ENCODE measurements around the gene GNAT1.
"Not testable (repeated sequence)": the region's sequence is repeated elsewhere in the genome, so short reads cannot be mapped to it uniquely, and the experiment has no call there.

Gene GNAT1

DNA sequence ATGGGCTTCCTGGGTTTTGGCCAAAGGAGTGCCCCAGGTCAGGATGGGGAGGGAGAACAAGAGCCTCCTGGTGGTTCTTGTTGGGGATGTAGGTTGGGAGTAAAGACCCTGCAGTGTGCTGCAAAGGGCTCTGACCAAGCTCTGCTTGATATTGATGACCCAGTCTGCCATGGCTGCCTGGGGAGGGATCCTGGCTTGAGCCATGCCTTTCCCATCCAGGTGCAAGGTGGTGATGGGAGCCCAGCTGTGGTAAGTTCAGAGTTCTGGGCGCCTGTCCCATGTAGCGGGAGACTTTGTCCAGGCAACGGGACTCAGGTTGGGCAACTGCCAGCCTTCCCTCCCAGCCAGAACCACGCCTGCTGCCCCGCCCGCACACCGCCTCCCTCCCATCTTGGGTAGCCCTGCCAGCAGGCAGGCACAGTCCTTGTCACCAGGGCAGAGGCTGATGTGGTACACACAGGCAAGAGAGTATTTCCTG is 47.2 kb downstream of the GNAT1 start:
- no peaks in the 10 kb centered on the region for H3K9me3 ChIP-seq (ENCODE audit: insufficient read depth, low read length)
- H3K9ac ChIP-seq (ENCODE audit: insufficient read length, low read depth), result peak overlapping the region; percentile 53
- no peak overlapping the region for H3K4me3 ChIP-seq (ENCODE audit: insufficient read length, low read depth)
- TF ChIP-seq ZNF274 (IDR thresholded peaks at IDR 0.05; ENCODE audit: low read depth, low read length), result no peak
- no peak for TF ChIP-seq YY1 (IDR thresholded peaks at IDR 0.05; ENCODE audit: insufficient read depth, insufficient read length)
- TF ChIP-seq SUZ12 (IDR thresholded peaks at IDR 0.05; ENCODE audit: extremely low read depth, insufficient read depth, insufficient read length), result no peak
- H3K4me1 ChIP-seq (ENCODE audit: insufficient read depth, insufficient read length), result peaks cover 57% of the 10 kb centered on the region
- DNase-seq (ENCODE audit: low read depth, low spot score), result no peak
- peaks cover 47% of the 10 kb centered on the region for H3K36me3 ChIP-seq (ENCODE audit: insufficient read depth, insufficient read length, low read length)
- H3K27me3 ChIP-seq (ENCODE audit: insufficient read depth, insufficient read length), result no peaks in the 10 kb centered on the region

DNA sequence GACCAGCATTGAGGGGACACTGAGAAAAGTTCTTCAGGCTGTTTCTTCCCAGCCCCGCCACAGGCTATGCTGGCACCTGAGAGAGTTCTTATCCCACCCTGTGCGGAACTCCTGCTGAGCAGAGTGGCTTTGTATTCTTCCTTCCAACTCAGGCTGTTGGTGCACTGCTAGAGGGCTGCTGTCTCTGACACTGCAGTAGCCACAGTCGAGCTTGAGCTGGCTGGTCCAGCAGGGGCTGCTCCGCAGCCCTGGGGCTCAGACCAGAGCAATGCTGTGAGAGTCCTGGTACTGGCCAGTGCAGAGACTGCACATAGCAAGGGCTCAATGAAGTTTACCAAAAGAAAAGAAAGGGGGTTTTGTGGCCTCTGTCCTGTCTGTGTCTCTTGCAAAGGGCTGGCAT is 48.2 kb downstream of the GNAT1 start:
- no peak overlapping the region for H3K4me3 ChIP-seq (ENCODE audit: insufficient read length, low read depth)
- H3K27me3 ChIP-seq (ENCODE audit: insufficient read depth, insufficient read length), result no peaks in the 10 kb centered on the region
- H3K9ac ChIP-seq (ENCODE audit: insufficient read length, low read depth), result peak overlapping the region; percentile 53
- DNase-seq (ENCODE audit: low read depth, low spot score), result no peak
- no peak for TF ChIP-seq SUZ12 (IDR thresholded peaks at IDR 0.05; ENCODE audit: extremely low read depth, insufficient read depth, insufficient read length)
- no peak for TF ChIP-seq YY1 (IDR thresholded peaks at IDR 0.05; ENCODE audit: insufficient read depth, insufficient read length)
- TF ChIP-seq ZNF274 (IDR thresholded peaks at IDR 0.05; ENCODE audit: low read depth, low read length), result no peak
- peaks cover 56% of the 10 kb centered on the region for H3K36me3 ChIP-seq (ENCODE audit: insufficient read depth, insufficient read length, low read length)
- H3K4me1 ChIP-seq (ENCODE audit: insufficient read depth, insufficient read length), result peaks cover 58% of the 10 kb centered on the region
- no peaks in the 10 kb centered on the region for H3K9me3 ChIP-seq (ENCODE audit: insufficient read depth, low read length)

DNA sequence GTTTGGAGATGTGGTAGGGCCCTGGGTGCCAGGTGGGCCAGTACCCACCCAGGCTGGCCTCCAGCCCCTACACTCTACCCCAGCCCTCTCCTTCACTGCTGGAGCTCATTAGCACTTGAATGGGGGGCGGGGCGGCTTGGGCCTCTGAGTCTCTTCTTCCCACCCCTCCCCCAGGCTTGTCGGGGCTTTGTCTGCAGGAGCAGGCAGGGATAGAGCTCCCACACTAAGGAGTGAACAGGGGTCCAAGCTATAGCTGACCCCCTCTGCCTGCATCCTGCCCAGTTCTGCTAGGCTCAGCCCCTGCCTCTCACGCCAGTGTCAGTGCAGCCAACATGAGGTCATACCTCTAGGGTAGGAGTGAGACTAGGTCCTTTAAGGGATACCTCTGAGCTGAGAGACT is 49.8 kb downstream of the GNAT1 start:
- Histone ChIP-seq H3K4me3 (ENCODE audit: insufficient read length, low read depth) (peak overlapping the region; percentile 21), H3K4me1 (ENCODE audit: insufficient read depth, insufficient read length) (peaks cover 64% of the 10 kb centered on the region), H3K9ac (ENCODE audit: insufficient read length, low read depth) (peak overlapping the region; percentile 83), H3K9me3 (ENCODE audit: insufficient read depth, low read length) (no peaks in the 10 kb centered on the region), H3K36me3 (ENCODE audit: insufficient read depth, insufficient read length, low read length) (peaks cover 65% of the 10 kb centered on the region), H3K27me3 (ENCODE audit: insufficient read depth, insufficient read length) (no peaks in the 10 kb centered on the region)
- DNase-seq (ENCODE audit: low read depth, low spot score), result peak; percentile 94
- TF ChIP-seq ZNF274 (IDR thresholded peaks at IDR 0.05; ENCODE audit: low read depth, low read length), result no peak
- TF ChIP-seq YY1 (IDR thresholded peaks at IDR 0.05; ENCODE audit: insufficient read depth, insufficient read length), result no peak
- TF ChIP-seq SUZ12 (IDR thresholded peaks at IDR 0.05; ENCODE audit: extremely low read depth, insufficient read depth, insufficient read length), result no peak

DNA sequence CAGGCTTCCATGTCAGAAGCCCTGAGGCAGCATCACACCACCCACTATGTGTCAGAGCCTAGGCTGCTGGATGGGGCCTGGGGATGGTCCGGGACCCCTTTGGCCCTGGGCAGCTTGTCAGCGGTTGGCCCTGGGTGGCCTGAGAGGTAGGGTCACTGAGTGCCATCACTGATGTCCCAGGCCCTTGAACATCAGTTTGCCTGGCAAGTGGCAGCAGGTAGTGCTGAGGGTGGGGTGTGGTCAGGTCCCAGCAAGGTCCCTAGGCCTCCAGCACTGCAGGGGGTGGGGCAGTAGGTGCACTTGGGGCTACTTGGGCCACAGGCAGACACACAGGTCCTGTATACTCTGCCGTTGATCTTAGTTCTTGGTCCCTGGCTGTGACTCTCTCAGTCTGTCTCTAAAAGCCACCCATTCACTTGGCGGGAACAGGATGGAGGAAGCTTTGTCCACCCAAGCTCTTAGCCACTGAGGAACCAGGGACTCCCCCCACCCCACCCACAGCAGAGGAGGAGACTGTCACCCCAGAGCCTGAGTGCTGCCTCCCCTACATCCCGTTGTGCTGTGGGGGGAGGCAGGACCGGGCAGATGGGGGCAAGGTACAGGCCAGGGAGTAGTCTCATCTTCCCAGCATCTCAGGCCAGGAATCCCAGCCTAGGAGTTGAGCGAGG is 50.4 kb downstream of the GNAT1 start:
- no peak for TF ChIP-seq YY1 (IDR thresholded peaks at IDR 0.05; ENCODE audit: insufficient read depth, insufficient read length)
- no peak for TF ChIP-seq ZNF274 (IDR thresholded peaks at IDR 0.05; ENCODE audit: low read depth, low read length)
- no peak for TF ChIP-seq SUZ12 (IDR thresholded peaks at IDR 0.05; ENCODE audit: extremely low read depth, insufficient read depth, insufficient read length)
- Histone ChIP-seq H3K9me3 (ENCODE audit: insufficient read depth, low read length) (no peaks in the 10 kb centered on the region), H3K9ac (ENCODE audit: insufficient read length, low read depth) (peak overlapping the region; percentile 83), H3K4me1 (ENCODE audit: insufficient read depth, insufficient read length) (peaks cover 70% of the 10 kb centered on the region), H3K4me3 (ENCODE audit: insufficient read length, low read depth) (peak overlapping the region; percentile 21), H3K27me3 (ENCODE audit: insufficient read depth, insufficient read length) (no peaks in the 10 kb centered on the region), H3K36me3 (ENCODE audit: insufficient read depth, insufficient read length, low read length) (peaks cover 65% of the 10 kb centered on the region)
- no peak for DNase-seq (ENCODE audit: low read depth, low spot score)

DNA sequence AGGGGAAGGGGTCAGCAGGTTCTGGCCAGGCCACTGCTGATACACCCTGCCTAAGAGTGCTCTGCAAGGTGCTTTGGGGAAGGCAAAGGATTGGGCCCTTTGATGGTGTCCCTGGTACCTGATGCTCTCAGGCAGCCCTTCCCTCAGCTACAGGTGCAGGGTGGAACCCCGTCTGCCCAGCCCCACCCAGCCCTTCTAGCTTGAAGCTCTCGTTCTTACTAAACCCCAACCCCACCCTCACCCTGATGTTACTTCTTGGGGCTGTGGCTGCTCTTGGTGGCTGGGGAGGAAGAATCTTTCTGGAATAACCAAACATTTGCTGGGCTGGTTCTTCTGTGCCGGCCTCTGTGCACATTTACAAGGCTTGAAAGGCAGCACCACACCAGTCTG is 51.0 kb downstream of the GNAT1 start:
- Histone ChIP-seq H3K4me3 (ENCODE audit: insufficient read length, low read depth) (no peak overlapping the region), H3K4me1 (ENCODE audit: insufficient read depth, insufficient read length) (peaks cover 72% of the 10 kb centered on the region), H3K9me3 (ENCODE audit: insufficient read depth, low read length) (no peaks in the 10 kb centered on the region), H3K36me3 (ENCODE audit: insufficient read depth, insufficient read length, low read length) (peaks cover 68% of the 10 kb centered on the region), H3K27me3 (ENCODE audit: insufficient read depth, insufficient read length) (no peaks in the 10 kb centered on the region), H3K9ac (ENCODE audit: insufficient read length, low read depth) (peak overlapping the region; percentile 39)
- DNase-seq (ENCODE audit: low read depth, low spot score), result no peak
- TF ChIP-seq YY1 (IDR thresholded peaks at IDR 0.05; ENCODE audit: insufficient read depth, insufficient read length) (no peak), ZNF274 (IDR thresholded peaks at IDR 0.05; ENCODE audit: low read depth, low read length) (no peak), SUZ12 (IDR thresholded peaks at IDR 0.05; ENCODE audit: extremely low read depth, insufficient read depth, insufficient read length) (no peak)

DNA sequence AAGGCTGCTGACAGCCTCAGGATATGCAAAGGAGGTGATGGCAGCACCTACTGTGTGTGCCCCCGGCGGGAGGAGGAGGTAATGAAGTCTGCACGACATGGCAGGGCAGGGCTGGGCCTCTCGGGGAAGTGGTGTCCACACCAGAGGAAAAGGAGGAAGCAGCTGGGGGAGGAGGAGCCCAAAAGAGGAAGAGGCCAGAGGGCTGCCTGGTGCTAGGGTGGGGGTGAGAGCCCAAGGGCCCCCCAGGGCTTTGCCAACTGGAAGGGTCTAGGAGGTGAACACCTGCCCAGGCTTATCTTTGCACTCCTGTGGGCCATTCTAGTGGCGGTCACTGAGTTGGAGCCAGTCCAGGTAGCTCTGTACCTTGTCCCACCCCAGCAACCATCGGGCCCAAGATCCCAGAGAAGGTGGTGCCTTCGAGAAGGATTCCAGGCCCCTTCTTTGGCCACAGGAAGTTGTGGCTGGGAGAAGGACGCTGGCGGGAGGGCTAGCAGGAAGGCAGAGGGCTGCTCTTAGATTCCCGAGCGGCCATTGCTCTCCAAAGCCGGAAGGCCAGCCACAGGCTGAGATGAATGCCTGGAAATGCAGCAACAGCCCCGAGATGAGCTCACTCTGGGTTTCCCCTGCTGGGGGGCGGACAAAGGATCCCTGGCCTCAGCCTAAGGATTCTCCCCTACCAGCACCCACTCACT is 51.6 kb downstream of the GNAT1 start:
- Histone ChIP-seq H3K4me3 (ENCODE audit: insufficient read length, low read depth) (no peak overlapping the region), H3K4me1 (ENCODE audit: insufficient read depth, insufficient read length) (peaks cover 69% of the 10 kb centered on the region), H3K27me3 (ENCODE audit: insufficient read depth, insufficient read length) (no peaks in the 10 kb centered on the region), H3K9me3 (ENCODE audit: insufficient read depth, low read length) (no peaks in the 10 kb centered on the region), H3K36me3 (ENCODE audit: insufficient read depth, insufficient read length, low read length) (peaks cover 69% of the 10 kb centered on the region), H3K9ac (ENCODE audit: insufficient read length, low read depth) (no peak overlapping the region)
- no peak for TF ChIP-seq YY1 (IDR thresholded peaks at IDR 0.05; ENCODE audit: insufficient read depth, insufficient read length)
- TF ChIP-seq SUZ12 (IDR thresholded peaks at IDR 0.05; ENCODE audit: extremely low read depth, insufficient read depth, insufficient read length), result no peak
- TF ChIP-seq ZNF274 (IDR thresholded peaks at IDR 0.05; ENCODE audit: low read depth, low read length), result no peak
- no peak for DNase-seq (ENCODE audit: low read depth, low spot score)

DNA sequence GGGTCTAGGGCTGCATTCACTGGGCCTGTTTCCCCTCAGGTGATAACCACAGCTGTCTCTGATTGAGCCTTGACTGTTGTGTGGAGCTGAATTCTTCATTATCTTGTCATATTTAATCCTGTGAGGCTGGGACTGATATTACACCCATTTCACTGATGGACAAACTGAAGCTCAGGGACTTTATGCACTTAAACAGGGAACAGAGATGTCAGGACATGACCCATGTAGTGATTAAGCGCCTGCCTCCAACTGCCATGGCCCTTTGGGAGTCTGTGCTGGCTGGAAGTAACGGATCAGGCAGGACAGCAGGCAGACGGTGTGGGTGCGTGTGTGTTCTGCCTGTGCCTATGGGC is 52.1 kb downstream of the GNAT1 start:
- H3K9me3 ChIP-seq (ENCODE audit: insufficient read depth, low read length), result no peaks in the 10 kb centered on the region
- H3K36me3 ChIP-seq (ENCODE audit: insufficient read depth, insufficient read length, low read length), result peaks cover 68% of the 10 kb centered on the region

DNA sequence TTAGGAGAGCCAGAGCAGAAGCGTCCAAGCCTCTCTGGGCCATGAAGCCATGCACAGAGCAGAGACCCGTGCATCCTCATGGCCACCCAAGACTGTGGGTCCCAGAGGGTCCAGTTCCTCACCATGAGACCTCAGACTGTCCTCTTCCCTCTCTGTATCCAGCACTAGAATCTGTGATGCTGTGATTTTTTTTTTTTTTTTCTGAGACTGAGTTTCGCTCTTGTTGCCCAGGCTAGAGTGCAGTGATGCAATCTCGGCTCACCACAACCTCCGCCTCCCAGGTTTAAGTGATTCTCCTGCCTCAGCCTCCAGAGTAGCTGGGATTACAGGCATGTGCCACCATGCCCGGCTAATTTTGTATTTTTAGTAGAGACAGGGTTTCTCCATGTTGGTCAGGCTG is 53.4 kb downstream of the GNAT1 start:
- Histone ChIP-seq H3K4me1 (ENCODE audit: insufficient read depth, insufficient read length) (peaks cover 74% of the 10 kb centered on the region), H3K36me3 (ENCODE audit: insufficient read depth, insufficient read length, low read length) (peaks cover 68% of the 10 kb centered on the region), H3K9ac (ENCODE audit: insufficient read length, low read depth) (peak overlapping the region; percentile 15)
- DNase-seq (ENCODE audit: low read depth, low spot score); H3K9me3 ChIP-seq (ENCODE audit: insufficient read depth, low read length); H3K4me3 ChIP-seq (ENCODE audit: insufficient read length, low read depth); H3K27me3 ChIP-seq (ENCODE audit: insufficient read depth, insufficient read length): not testable (repeated sequence)

More for the DNA sequence above, 52.1 kb downstream of the GNAT1 start:
- DNase-seq (ENCODE audit: low read depth, low spot score), result no peak
- Histone ChIP-seq H3K9ac (ENCODE audit: insufficient read length, low read depth) (peak overlapping the region; percentile 52), H3K4me3 (ENCODE audit: insufficient read length, low read depth) (no peak overlapping the region), H3K4me1 (ENCODE audit: insufficient read depth, insufficient read length) (peaks cover 69% of the 10 kb centered on the region), H3K27me3 (ENCODE audit: insufficient read depth, insufficient read length) (no peaks in the 10 kb centered on the region)
- TF ChIP-seq SUZ12 (IDR thresholded peaks at IDR 0.05; ENCODE audit: extremely low read depth, insufficient read depth, insufficient read length) (no peak), ZNF274 (IDR thresholded peaks at IDR 0.05; ENCODE audit: low read depth, low read length) (no peak), YY1 (IDR thresholded peaks at IDR 0.05; ENCODE audit: insufficient read depth, insufficient read length) (no peak)

Measured in NT2/D1 (cell line).